ENCODE data around the gene DRC3. TPM values are rescaled to one million over a fixed set of nuclear protein-coding genes. Genes with fewer than 3 reads are reported as not detected.

The DRC3 gene
- total RNA-seq, 4 donors from 2014 or later = 1.1 to 3.5 (median 1.7) TPM

DNA sequence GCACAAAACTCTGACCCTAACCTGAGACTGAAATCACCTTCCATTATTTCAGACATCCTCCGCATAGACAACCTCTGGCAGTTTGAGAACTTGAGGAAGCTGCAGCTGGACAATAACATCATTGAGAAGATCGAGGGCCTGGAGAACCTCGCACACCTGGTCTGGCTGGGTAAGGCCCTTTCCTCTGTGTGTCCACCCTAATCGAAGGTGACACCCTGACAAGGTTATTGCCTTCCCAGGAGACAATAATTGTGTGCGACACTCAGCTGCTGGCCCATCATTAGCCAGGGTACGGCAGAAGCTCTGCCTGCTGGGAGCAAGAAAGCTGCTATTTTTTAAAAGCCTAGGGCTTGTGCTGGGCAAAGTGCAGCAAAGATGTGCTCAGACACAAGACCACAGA lies 11.1 kb downstream of the DRC3 start:
- ATAC-seq = no peak
- no peaks in the 10 kb centered on the region for H3K4me1 ChIP-seq
- H3K27ac ChIP-seq = no peak overlapping the region
- no peak for TF ChIP-seq EP300 (IDR thresholded peaks at IDR 0.05)
- no peak for TF ChIP-seq CTCF (IDR thresholded peaks at IDR 0.05)
- TF ChIP-seq POLR2A (IDR thresholded peaks at IDR 0.05) = no peak
- no peak for TF ChIP-seq POLR2AphosphoS5 (IDR thresholded peaks at IDR 0.05)
- no peak overlapping the region for H3K4me3 ChIP-seq
- no peaks in the 10 kb centered on the region for H3K9me3 ChIP-seq
- H3K27me3 ChIP-seq = no peaks in the 10 kb centered on the region
- WGBS, 2 donors (ENCODE audit: low coverage in 1 of 2) = 91% methylated on average over 4 of the region's 6 CpGs; no CpG with 5 or more reads in 1 of the 2 donors
- peaks cover 0 to 18% of the 10 kb centered on the region in 2 donors for H3K36me3 ChIP-seq

DNA sequence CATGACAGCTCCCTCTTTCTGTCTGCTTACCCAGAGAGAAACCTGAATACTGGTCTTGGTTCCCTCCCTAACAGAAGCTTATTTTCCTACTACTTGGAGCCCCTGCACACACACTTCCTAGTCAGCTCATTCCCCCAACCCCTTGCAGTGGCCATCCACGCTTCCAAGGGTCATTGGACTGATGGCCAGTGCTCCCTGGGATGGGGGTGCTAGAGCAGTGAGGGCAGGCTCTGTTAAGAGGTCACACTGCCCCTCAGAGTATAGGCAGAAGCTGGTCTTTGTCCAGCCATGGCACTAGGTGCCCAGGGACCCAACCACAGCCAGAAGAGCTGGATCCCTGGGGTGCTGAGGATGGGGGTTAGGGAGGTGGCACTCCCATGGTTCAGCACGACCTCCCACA lies 12.5 kb downstream of the DRC3 start:
- no peaks in the 10 kb centered on the region for H3K4me1 ChIP-seq
- H3K36me3 ChIP-seq = peaks cover 0 to 25% of the 10 kb centered on the region in 2 donors
- no peak for TF ChIP-seq POLR2AphosphoS5 (IDR thresholded peaks at IDR 0.05)
- TF ChIP-seq EP300 (IDR thresholded peaks at IDR 0.05) = no peak
- no peak for TF ChIP-seq POLR2A (IDR thresholded peaks at IDR 0.05)
- no peak for TF ChIP-seq CTCF (IDR thresholded peaks at IDR 0.05)
- no peak overlapping the region for H3K27ac ChIP-seq
- H3K4me3 ChIP-seq = no peak overlapping the region
- no peaks in the 10 kb centered on the region for H3K9me3 ChIP-seq
- no CpG with 5 or more reads among the region's 2 CpGs for WGBS, 2 donors (ENCODE audit: low coverage in 1 of 2)
- no peak for ATAC-seq
- no peaks in the 10 kb centered on the region for H3K27me3 ChIP-seq

GRCh38 chr17:17985555-17985954 lies 12.9 kb downstream of the DRC3 start:
- H3K36me3 ChIP-seq = peaks cover 0 to 25% of the 10 kb centered on the region in 2 donors
- 64% methylated on average over 2 of the region's 3 CpGs; no CpG with 5 or more reads in 1 of the 2 donors for WGBS, 2 donors (ENCODE audit: low coverage in 1 of 2)
- ATAC-seq = no peak
- H3K27ac ChIP-seq = no peak overlapping the region
- H3K27me3 ChIP-seq = no peaks in the 10 kb centered on the region
- no peaks in the 10 kb centered on the region for H3K4me1 ChIP-seq
- no peak for TF ChIP-seq EP300 (IDR thresholded peaks at IDR 0.05)
- TF ChIP-seq POLR2AphosphoS5 (IDR thresholded peaks at IDR 0.05) = no peak
- no peak for TF ChIP-seq CTCF (IDR thresholded peaks at IDR 0.05)
- TF ChIP-seq POLR2A (IDR thresholded peaks at IDR 0.05) = no peak
- no peaks in the 10 kb centered on the region for H3K9me3 ChIP-seq
- no peak overlapping the region for H3K4me3 ChIP-seq

- H3K4me1 ChIP-seq = no peaks in the 10 kb centered on the region
- no peaks in the 10 kb centered on the region for H3K9me3 ChIP-seq
- ATAC-seq = no peak
- H3K27ac ChIP-seq = no peak overlapping the region
- no peaks in the 10 kb centered on the region for H3K27me3 ChIP-seq
- WGBS, 2 donors (ENCODE audit: low coverage in 1 of 2) = 62 to 80% methylated on average over 6 of the region's 7 CpGs
- TF ChIP-seq CTCF (IDR thresholded peaks at IDR 0.05) (no peak), POLR2AphosphoS5 (IDR thresholded peaks at IDR 0.05) (no peak), POLR2A (IDR thresholded peaks at IDR 0.05) (no peak), EP300 (IDR thresholded peaks at IDR 0.05) (no peak)
- H3K4me3 ChIP-seq = no peak overlapping the region
- H3K36me3 ChIP-seq = peaks cover 0 to 25% of the 10 kb centered on the region in 2 donors
Measured at GRCh38 chr17:17987187-17987896, 14.7 kb downstream of the DRC3 start.

DNA sequence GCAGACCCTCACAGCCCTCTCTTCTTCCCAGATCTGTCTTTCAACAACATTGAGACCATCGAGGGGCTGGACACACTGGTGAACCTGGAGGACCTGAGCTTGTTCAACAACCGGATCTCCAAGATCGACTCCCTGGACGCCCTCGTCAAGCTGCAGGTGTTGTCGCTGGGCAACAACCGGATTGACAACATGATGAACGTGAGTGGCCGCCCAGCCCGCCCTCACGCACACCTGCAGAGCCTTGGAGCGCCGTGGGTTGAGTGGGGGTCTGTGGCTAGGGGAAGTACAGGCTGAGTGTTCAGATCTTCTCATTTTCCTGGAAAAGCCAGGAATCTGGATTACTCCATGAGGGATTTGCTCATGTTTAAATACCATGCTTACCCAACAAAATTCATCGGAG lies 15.2 kb downstream of the DRC3 start:
- TF ChIP-seq EP300 (IDR thresholded peaks at IDR 0.05) = no peak
- no peak for TF ChIP-seq CTCF (IDR thresholded peaks at IDR 0.05)
- no peak for TF ChIP-seq POLR2AphosphoS5 (IDR thresholded peaks at IDR 0.05)
- TF ChIP-seq POLR2A (IDR thresholded peaks at IDR 0.05) = no peak
- Histone ChIP-seq H3K9me3 (no peaks in the 10 kb centered on the region), H3K27me3 (no peaks in the 10 kb centered on the region), H3K4me3 (no peak overlapping the region), H3K36me3 (peaks cover 0 to 25% of the 10 kb centered on the region in 2 donors), H3K27ac (no peak overlapping the region), H3K4me1 (no peaks in the 10 kb centered on the region)
- no peak for ATAC-seq
- WGBS, 2 donors (ENCODE audit: low coverage in 1 of 2) = no CpG with 5 or more reads among the region's 14 CpGs

All from gastroesophageal sphincter (tissue), 4 donors.